ENCODE results near the gene BEND4.
"Not testable (repeated sequence)": the region's sequence is repeated elsewhere in the genome, so short reads cannot be mapped to it uniquely, and the experiment has no call there.

Gene BEND4

DNA sequence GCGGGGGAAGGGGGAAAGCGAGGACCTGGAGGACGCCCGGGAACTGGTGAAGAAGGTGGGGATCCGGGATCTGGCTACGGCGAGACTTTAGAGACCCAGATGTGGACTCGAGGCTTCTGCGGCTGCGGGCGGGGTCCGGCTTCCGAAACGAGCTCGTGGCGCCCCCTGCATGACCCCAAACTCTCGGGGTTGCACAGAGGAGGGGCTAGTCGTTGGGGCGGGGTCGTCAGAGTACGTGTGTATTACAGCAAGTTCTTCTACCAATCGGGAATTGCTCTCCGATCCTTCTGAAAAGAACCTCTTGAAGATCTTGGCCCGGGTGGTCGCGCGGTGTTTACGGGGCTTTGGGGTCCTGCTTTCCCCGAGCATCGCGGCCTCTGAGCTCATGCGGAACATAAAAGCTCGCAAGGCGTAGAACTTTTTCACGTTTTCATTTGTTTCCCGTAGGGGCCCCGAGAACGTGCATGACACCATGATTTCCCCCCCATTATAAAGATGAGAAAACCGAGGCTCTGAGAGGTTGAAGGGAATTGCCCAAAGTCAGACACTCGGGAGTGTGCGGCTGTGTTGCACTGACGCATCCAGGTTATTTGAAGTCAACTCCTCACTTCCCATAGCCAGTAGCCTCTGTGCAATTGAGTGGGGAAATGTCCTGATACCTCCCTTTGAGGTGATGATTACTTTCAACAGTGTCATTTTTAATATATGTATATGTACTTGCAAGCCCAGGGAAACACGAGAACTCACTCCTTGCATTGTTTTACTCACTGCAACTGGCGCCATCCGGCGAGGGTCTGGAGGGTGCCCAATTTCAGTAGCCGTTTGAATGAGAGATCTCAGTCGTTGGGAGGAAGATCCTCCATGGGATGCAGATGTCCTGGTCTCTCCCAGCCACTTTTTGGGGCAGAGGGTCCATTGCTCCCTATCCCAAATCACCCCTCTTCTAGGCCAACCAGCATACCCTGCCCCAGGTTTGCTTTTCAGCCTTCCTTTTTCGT is at the start of gene BEND4:
TSS of gene BEND4 (minus strand) at position 149 of the 998 bp plus-strand sequence. CDS start 512 bp downstream, outside the sequence.
- no peak for DNase-seq

DNA sequence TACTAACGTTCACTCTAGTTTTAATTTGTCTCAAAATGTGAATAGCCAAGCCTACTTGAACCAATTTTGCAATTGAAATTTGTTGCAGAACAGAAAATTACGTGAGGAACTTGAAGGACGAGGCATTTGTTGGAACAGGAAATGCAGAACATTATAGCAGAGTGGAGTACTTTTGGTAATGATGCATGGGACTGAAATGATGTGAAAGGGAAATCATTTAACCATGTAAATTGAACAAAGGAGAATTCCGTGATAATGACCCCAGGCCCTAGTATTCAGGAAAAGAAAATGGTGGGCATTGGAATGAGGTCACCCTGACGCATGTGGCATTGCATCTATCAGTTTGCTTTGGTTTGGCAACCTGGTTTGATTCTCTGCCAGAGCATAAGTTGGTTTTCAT is 44.9 kb upstream of the BEND4 start:
- no peak for DNase-seq

DNA sequence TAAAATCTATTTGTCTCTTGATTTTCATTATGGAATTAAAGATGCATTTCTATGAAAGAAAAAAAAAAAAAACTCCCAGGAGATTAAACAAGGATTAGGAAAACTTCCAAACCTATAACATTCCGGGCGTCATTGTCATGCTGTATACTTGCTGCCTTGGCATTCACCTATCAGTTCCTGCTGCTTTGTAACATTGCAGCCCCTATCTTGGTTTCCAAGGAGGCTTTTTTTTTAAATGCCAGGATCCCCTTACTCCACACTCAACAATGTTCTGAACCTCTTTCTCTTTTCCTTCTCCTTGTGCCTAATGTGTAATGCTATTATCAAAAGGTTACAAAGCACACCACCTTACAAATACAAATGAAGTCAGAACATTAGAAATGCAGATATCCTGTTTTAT is 20.5 kb upstream of the BEND4 start:
- no peak for DNase-seq

GRCh38 chr4:42172128-42172790 is 19.8 kb upstream of the BEND4 start:
- no peak for DNase-seq

- no peak for DNase-seq
These were observed 15.3 kb upstream of the BEND4 start for GRCh38 chr4:42167709-42168108.

- DNase-seq = not testable (repeated sequence)
These were observed 13.7 kb upstream of the BEND4 start for GRCh38 chr4:42166186-42166585.

DNA sequence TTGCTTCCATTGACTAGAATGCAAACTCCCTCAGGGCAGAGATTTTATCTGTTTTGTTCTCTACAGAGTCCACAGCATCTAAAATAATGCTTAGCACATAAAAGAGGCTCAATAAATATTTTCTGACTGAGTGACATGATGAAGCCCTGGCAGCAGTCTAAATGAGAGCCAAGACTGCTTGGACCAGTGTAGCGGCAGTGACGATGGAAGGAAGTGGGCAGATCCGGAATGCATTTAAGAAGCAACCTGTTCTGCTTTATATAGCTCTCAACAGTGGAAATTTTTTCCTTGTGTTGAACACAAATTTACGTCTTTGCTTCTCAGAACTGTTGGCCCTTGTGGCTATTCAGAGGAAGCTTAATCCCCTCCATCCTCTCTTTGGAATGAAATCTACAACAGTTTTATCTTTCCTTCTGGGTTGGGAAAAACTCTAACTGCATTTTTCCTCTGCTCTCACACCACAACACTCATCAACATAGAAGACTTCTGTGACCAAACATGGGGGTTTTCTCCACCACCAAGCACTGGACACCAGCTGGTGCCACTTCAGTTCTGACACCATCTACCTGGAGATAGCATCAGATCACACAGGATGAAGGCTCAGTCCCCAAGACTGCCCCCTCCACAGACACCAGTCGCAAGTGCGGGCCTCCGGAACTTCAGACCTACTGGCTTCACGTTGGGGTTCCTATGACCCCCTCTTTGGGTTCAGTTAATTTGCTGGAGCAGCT is 7.0 kb upstream of the BEND4 start:
- no peak for DNase-seq

DNA sequence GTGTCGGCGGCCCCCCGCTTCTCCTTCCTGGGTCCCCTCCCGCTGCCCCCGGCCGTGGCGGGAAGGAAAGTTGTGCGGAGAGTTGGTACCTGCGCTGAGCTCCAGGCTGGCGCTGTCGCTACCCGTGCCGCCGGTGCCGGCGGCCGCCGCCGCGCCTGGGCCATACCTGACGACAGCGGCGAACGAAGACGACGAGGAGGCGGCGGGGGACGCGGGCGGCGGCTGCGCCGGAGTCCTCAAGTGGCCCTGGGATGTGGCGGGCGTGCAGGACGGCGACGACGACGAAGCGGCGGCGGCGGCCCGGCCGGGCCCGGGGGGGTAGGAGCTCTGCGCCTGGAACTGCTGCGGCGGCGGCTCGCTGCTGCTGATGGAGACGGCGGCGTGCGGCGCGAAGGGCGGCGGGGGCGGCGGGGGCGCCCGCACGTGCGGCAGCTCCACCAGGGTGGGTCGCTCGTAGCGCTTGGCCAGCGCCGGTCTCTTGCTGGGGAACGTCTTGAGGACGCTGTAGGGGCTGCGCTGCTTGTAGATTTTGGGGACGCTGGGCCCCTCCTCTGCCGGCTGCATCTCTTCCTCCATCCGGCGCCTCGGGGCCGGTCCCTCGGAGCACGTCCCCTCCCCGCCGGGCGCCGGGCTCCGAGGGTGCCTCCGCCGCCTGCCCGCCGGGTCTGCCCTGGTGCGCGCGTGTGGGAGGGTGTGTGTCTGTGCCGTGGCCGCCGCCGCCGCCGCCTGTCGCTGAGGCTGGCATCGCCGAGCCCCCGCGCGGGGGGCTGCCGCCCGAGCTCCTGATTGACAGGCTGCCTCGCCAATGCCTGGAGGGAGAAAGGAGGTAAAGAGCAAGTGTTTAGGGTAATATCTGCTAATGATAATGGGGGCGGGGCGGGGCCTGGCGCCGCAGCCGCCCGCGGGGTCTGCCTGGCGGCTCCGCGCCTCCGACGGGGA is 618 bp downstream of the BEND4 start:
- peak; percentile 36 for DNase-seq

GRCh38 chr4:42150653-42151567 is 1.5 kb downstream of the BEND4 start:
- no peak for DNase-seq

- no peak for DNase-seq
These were observed 3.5 kb downstream of the BEND4 start for GRCh38 chr4:42149004-42149403.

- DNase-seq = no peak
These were observed 4.0 kb downstream of the BEND4 start for GRCh38 chr4:42148425-42148824.

GRCh38 chr4:42144028-42144427 is 8.4 kb downstream of the BEND4 start:
- no peak for DNase-seq

- no peak for DNase-seq
These were observed 9.9 kb downstream of the BEND4 start for GRCh38 chr4:42142591-42142990.

GRCh38 chr4:42136371-42136770 is 16.1 kb downstream of the BEND4 start:
- no peak for DNase-seq

DNA sequence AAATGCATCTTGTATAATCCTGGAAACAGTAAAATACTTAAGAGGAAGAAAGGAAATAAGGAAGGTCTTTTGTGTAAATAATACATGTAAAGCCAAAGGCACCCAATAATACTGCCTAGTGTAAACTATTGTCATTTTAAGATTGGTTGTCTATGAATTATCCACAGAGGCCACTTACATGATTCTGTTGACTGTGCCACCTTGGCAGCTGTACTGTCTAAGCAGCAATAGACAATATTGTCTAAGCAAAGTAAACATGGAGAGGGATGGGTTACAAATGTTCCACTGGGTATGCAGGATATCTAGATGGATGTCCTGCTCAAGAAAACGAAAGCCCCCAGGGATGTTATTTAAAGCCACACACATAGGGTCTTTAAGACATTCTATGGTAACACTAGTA is 19.4 kb downstream of the BEND4 start:
- no peak for DNase-seq

- DNase-seq = no peak
These were observed 20.4 kb downstream of the BEND4 start for GRCh38 chr4:42132099-42132498.

DNA sequence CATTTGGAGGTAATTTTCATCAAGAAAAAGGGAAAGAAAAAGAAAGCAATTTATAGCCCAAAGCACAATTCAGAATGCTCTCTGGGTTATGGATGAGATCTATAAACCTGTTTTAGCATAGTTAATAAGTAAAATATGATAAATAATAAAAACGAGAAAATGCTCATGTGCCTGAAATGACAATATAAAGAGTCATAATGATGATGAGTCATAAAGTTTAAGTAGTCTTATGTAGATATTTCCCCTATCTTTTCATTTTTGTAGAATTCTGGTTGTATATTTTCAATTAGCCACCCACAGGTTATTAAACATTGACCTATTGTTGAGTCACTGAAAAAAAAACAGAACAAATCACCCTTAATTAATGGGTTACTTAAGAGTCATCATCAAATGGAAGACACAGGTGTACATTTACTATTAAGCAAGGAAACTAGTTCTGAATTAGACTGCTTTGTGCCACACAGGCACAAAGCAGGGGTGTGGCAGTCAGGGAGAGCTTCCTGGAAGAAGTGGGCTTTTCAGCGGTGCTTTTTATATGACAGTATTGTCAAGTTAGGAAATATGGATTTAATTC is 29.3 kb downstream of the BEND4 start:
- no peak for DNase-seq

- DNase-seq = peak; percentile 13
These were observed 30.2 kb downstream of the BEND4 start for GRCh38 chr4:42122237-42122636.

- no peak for DNase-seq
These were observed 32.6 kb downstream of the BEND4 start for GRCh38 chr4:42119886-42120285.

DNA sequence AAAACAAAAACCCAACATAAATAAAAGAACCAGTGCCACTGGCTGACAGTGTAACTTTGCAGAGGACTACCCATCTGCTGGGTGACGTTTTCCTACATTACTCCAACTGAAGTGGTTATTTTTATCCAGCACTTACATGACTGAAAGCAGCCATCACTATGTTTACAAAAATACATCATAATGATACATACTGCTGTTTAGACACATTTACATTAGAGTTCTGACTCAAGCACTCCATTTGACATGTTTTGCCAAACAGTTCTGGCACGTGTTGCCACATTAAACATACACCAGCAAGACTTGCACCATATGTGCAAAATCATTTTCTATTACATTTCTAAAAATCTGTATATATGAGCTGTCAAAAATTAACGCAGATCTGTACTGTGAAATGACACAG is 39.6 kb downstream of the BEND4 start:
- no peak for DNase-seq

GRCh38 chr4:42104521-42104920 is 47.9 kb downstream of the BEND4 start:
- DNase-seq = no peak

Data from NCI-H774 (cell line).